Stimulated activated CD4-positive, alpha-beta T cell treated with anti-CD3 and anti-CD28 coated beads, Interleukin-12 subunit alpha, Interleukin-12 subunit beta, amount 100 ng/mL, for 24 hours (primary cell): Measurements from ENCODE around the gene CAPN3.

Experiments used
- DNase-seq, 2 experiments: peaks; one replicate each; pipeline ENCODE4 v3.0.0-alpha.2; 2020; ENCODE audit warnings: low read depth in 2 of 2

The CAPN3 gene

GRCh38 chr15:42394106-42394505, 34.8 kb downstream of the CAPN3 start:
- DNase-seq, result no peak

GRCh38 chr15:42395838-42396237, 36.5 kb downstream of the CAPN3 start:
- no peak for DNase-seq

- DNase-seq, result no peak
Observed at GRCh38 chr15:42401544-42402454, 42.5 kb downstream of the CAPN3 start.

- no peak for DNase-seq
Observed at GRCh38 chr15:42402455-42403205, 43.3 kb downstream of the CAPN3 start.

GRCh38 chr15:42403389-42403788, 44.1 kb downstream of the CAPN3 start:
- no peak for DNase-seq

- DNase-seq, result no peak
Observed at GRCh38 chr15:42404461-42405235, 45.3 kb downstream of the CAPN3 start.

- DNase-seq, result no peak
Observed at GRCh38 chr15:42405863-42406482, 46.7 kb downstream of the CAPN3 start.

GRCh38 chr15:42408178-42408577, 48.9 kb downstream of the CAPN3 start:
- DNase-seq, result no peak

- no peak for DNase-seq
Observed at GRCh38 chr15:42409011-42409410, 49.7 kb downstream of the CAPN3 start.

GRCh38 chr15:42411884-42412283, 52.6 kb downstream of the CAPN3 start:
- no peak for DNase-seq

- no peak for DNase-seq
Observed at GRCh38 chr15:42413920-42414319, 54.6 kb downstream of the CAPN3 start.

- no peak for DNase-seq
Observed at GRCh38 chr15:42419369-42419768, 60.1 kb downstream of the CAPN3 start.

GRCh38 chr15:42421376-42421775, 62.1 kb downstream of the CAPN3 start:
- no peak for DNase-seq

GRCh38 chr15:42427429-42428223, 68.3 kb downstream of the CAPN3 start:
- DNase-seq, result no peak

- DNase-seq, result no peak
Observed at GRCh38 chr15:42444415-42445063, 85.2 kb downstream of the CAPN3 start.

- DNase-seq, result no peak
Observed at GRCh38 chr15:42445551-42445950, 86.2 kb downstream of the CAPN3 start.

GRCh38 chr15:42447599-42447998, 88.3 kb downstream of the CAPN3 start:
- DNase-seq, result no peak

GRCh38 chr15:42448281-42448680, 89.0 kb downstream of the CAPN3 start:
- DNase-seq, result no peak

GRCh38 chr15:42449770-42450424, 90.6 kb downstream of the CAPN3 start:
- no peak for DNase-seq

GRCh38 chr15:42450425-42450790, 91.1 kb downstream of the CAPN3 start:
- DNase-seq, result no peak
